ENCODE measurements around the gene CELF4.

Gene CELF4

GRCh38 chr18:37571266-37571665 lies 5.7 kb upstream of the CELF4 start:
- no peak for DNase-seq

GRCh38 chr18:37570336-37570930 lies 4.8 kb upstream of the CELF4 start:
- DNase-seq, result no peak

GRCh38 chr18:37568671-37569070 lies 3.1 kb upstream of the CELF4 start:
- DNase-seq, result no peak

GRCh38 chr18:37567994-37568359 lies 2.4 kb upstream of the CELF4 start:
- DNase-seq, result no peak

GRCh38 chr18:37567061-37567993 lies 1.7 kb upstream of the CELF4 start:
- no peak for DNase-seq

GRCh38 chr18:37566479-37567060 lies 972 bp upstream of the CELF4 start:
- DNase-seq, result no peak

GRCh38 chr18:37565977-37566478 lies 430 bp upstream of the CELF4 start:
- peak; percentile 4 for DNase-seq

GRCh38 chr18:37564711-37565100 lies 892 bp downstream of the CELF4 start:
- peak; percentile 11 for DNase-seq

GRCh38 chr18:37563931-37564392 lies 1.6 kb downstream of the CELF4 start:
- no peak for DNase-seq

- no peak for DNase-seq
These were observed 3.6 kb downstream of the CELF4 start for GRCh38 chr18:37561986-37562385.

GRCh38 chr18:37560003-37560402 lies 5.6 kb downstream of the CELF4 start:
- DNase-seq, result no peak

- no peak for DNase-seq
These were observed 6.4 kb downstream of the CELF4 start for GRCh38 chr18:37559194-37559593.

- no peak for DNase-seq
These were observed 11.2 kb downstream of the CELF4 start for GRCh38 chr18:37554399-37554787.

GRCh38 chr18:37553633-37554398 lies 11.8 kb downstream of the CELF4 start:
- no peak for DNase-seq

GRCh38 chr18:37552286-37552685 lies 13.3 kb downstream of the CELF4 start:
- DNase-seq, result no peak

- no peak for DNase-seq
These were observed 13.8 kb downstream of the CELF4 start for GRCh38 chr18:37551846-37552245.

- no peak for DNase-seq
These were observed 14.3 kb downstream of the CELF4 start for GRCh38 chr18:37551249-37551648.

- DNase-seq, result no peak
These were observed 15.3 kb downstream of the CELF4 start for GRCh38 chr18:37550118-37550875.

GRCh38 chr18:37548679-37549289 lies 16.8 kb downstream of the CELF4 start:
- DNase-seq, result no peak

- no peak for DNase-seq
These were observed 18.3 kb downstream of the CELF4 start for GRCh38 chr18:37547196-37547827.

GRCh38 chr18:37546651-37547050 lies 18.9 kb downstream of the CELF4 start:
- DNase-seq, result no peak

GRCh38 chr18:37546272-37546537 lies 19.4 kb downstream of the CELF4 start:
- no peak for DNase-seq
